Hematopoietic multipotent progenitor cell treated with erythropoietin and hydrocortisone succinate and interleukin-3 and kit ligand, for 8 days (in vitro differentiated cells): ENCODE data around the gene ADARB1.

ENCODE experiments used
- DNase-seq: peaks from one replicate; pipeline ENCODE4 v3.0.0-alpha.2; 2015

The ADARB1 gene

GRCh38 chr21:45215213-45215612 lies 140.8 kb downstream of the ADARB1 start:
- DNase-seq = no peak

GRCh38 chr21:45217010-45217409 lies 142.6 kb downstream of the ADARB1 start:
- DNase-seq = no peak

- DNase-seq = no peak
Measured at GRCh38 chr21:45219517-45219916, 145.1 kb downstream of the ADARB1 start.

GRCh38 chr21:45220071-45220481 lies 145.7 kb downstream of the ADARB1 start:
- DNase-seq = no peak

- no peak for DNase-seq
Measured at GRCh38 chr21:45220714-45221490, 146.5 kb downstream of the ADARB1 start.

GRCh38 chr21:45222001-45222400 lies 147.6 kb downstream of the ADARB1 start:
- DNase-seq = no peak

GRCh38 chr21:45223236-45224185 lies 149.1 kb downstream of the ADARB1 start:
- no peak for DNase-seq

GRCh38 chr21:45224189-45224938 lies 150.0 kb downstream of the ADARB1 start:
- no peak for DNase-seq

GRCh38 chr21:45225041-45225740 lies 150.8 kb downstream of the ADARB1 start:
- no peak for DNase-seq

GRCh38 chr21:45225741-45226327 lies 151.5 kb downstream of the ADARB1 start:
- no peak for DNase-seq

- DNase-seq = no peak
Measured at GRCh38 chr21:45226540-45227326, 152.4 kb downstream of the ADARB1 start.

GRCh38 chr21:45227735-45228134 lies 153.4 kb downstream of the ADARB1 start:
- DNase-seq = no peak

GRCh38 chr21:45228171-45228641 lies 153.8 kb downstream of the ADARB1 start:
- DNase-seq = peak; percentile 4

GRCh38 chr21:45228656-45229240 lies 154.4 kb downstream of the ADARB1 start:
- DNase-seq = no peak

GRCh38 chr21:45231705-45232104 lies 157.3 kb downstream of the ADARB1 start:
- no peak for DNase-seq

- no peak for DNase-seq
Measured at GRCh38 chr21:45234127-45234526, 159.7 kb downstream of the ADARB1 start.

GRCh38 chr21:45234965-45235364 lies 160.6 kb downstream of the ADARB1 start:
- no peak for DNase-seq

GRCh38 chr21:45235488-45235887 lies 161.1 kb downstream of the ADARB1 start:
- no peak for DNase-seq

GRCh38 chr21:45236481-45236880 lies 162.1 kb downstream of the ADARB1 start:
- peak; percentile 47 for DNase-seq

GRCh38 chr21:45237401-45237800 lies 163.0 kb downstream of the ADARB1 start:
- no peak for DNase-seq

- no peak for DNase-seq
Measured at GRCh38 chr21:45241357-45241756, 167.0 kb downstream of the ADARB1 start.
